Karpas-422 (cell line): Measurements from ENCODE around the gene KLHL34. TPM values are rescaled to one million over a fixed set of nuclear protein-coding genes. Genes with fewer than 3 reads are reported as not detected.

Source experiments
- DNase-seq: peaks from one replicate; pipeline ENCODE4 v3.0.0-alpha.2; 2015
- H2AFZ ChIP-seq: fragments of 200-600 bp; sonication (generic); 2 replicates; pipeline ENCODE4 v1.6.1; 2014; ENCODE audit warnings: antibody characterized with exemption, low read length, mixed read lengths
- H3K27ac ChIP-seq: fragments of 200-600 bp; sonication (generic); 2 replicates; pipeline ENCODE4 v1.5.1; 2014; ENCODE audit warnings: mild to moderate bottlenecking, low read length, moderate library complexity
- H3K27me3 ChIP-seq: fragments of 200-600 bp; sonication (generic); 2 replicates; pipeline ENCODE4 v1.6.1; 2014; ENCODE audit warnings: low read length, mixed read lengths
- H3K36me3 ChIP-seq: fragments of 200-600 bp; sonication (generic); 2 replicates; pipeline ENCODE4 v1.6.1; 2014; ENCODE audit warnings: low read length, mixed read lengths; ENCODE audit not compliant: insufficient read depth
- H3K4me1 ChIP-seq: fragments of 200-600 bp; sonication (generic); 2 replicates; pipeline ENCODE4 v1.6.1; 2014; ENCODE audit warnings: mild to moderate bottlenecking, low read length, mixed read lengths
- H3K4me2 ChIP-seq: fragments of 200-600 bp; sonication (generic); 2 replicates; pipeline ENCODE4 v1.6.1; 2014; ENCODE audit warnings: low read length, low read depth, mild to moderate bottlenecking; ENCODE audit not compliant: poor library complexity, severe bottlenecking
- H3K4me3 ChIP-seq: fragments of 200-600 bp; sonication (generic); 2 replicates; pipeline ENCODE4 v1.5.1; 2014; ENCODE audit warnings: mild to moderate bottlenecking, antibody characterized with exemption, low read length, mixed read lengths
- H3K79me2 ChIP-seq: fragments of 200-600 bp; sonication (generic); 2 replicates; pipeline ENCODE4 v1.6.1; 2014; ENCODE audit warnings: mild to moderate bottlenecking, low read length, mixed read lengths
- H3K9ac ChIP-seq: fragments of 200-600 bp; sonication (generic); 2 replicates; pipeline ENCODE4 v1.6.0; 2014; ENCODE audit warnings: low read length
- H3K9me2 ChIP-seq: fragments of 200-600 bp; sonication (generic), shearing (Covaris generic); replicated peaks from 2 replicates; pipeline ENCODE4 v1.6.0; 2014; ENCODE audit warnings: mild to moderate bottlenecking, low read length, moderate library complexity; ENCODE audit not compliant: insufficient read depth
- H3K9me3 ChIP-seq: fragments of 300-700, 200-600 bp; sonication (generic); 2 replicates; pipeline ENCODE4 v1.6.1; 2014; ENCODE audit warnings: low read length, mixed read lengths
- H4K20me1 ChIP-seq: fragments of 200-600 bp; sonication (generic); 2 replicates; pipeline ENCODE4 v1.6.1; 2014; ENCODE audit warnings: mild to moderate bottlenecking, antibody characterized with exemption, low read length, low read depth; ENCODE audit not compliant: insufficient read depth
- total RNA-seq: library from RNA; depleted of rRNA; stranded (reverse); fragments of >200 nt; shearing (Covaris generic); gene quantifications from 2 replicates; pipeline ENCODE4 v1.2.3, GENCODE V29; 2014; ENCODE audit warnings: low replicate concordance; rRNA removed

Gene KLHL34
- not detected in 2 replicates for total RNA-seq

GRCh38 chrX:21658152-21658737 lies at the start of gene KLHL34:
Gene KLHL34, minus strand, starts transcription at chrX:21658330. Its CDS starts 542 bp downstream, at chrX:21657788.
- H3K4me3 ChIP-seq = no peak within 1 kb of the TSS

GRCh38 chrX:21705225-21705624 lies 47.1 kb upstream of the KLHL34 start:
- Histone ChIP-seq H3K4me2 (no peak overlapping the region), H3K9ac (no peak overlapping the region), H3K27ac (no peak overlapping the region), H3K27me3 (no peaks in the 10 kb centered on the region), H4K20me1 (no peaks in the 10 kb centered on the region), H3K36me3 (no peaks in the 10 kb centered on the region), H2AFZ (no peak overlapping the region), H3K4me1 (no peaks in the 10 kb centered on the region), H3K4me3 (no peak overlapping the region), H3K9me2 (no peaks in the 10 kb centered on the region), H3K9me3 (peaks cover 2% of the 10 kb centered on the region; the same call in 1 of the 2 replicates), H3K79me2 (no peaks in the 10 kb centered on the region)
- DNase-seq = no peak

More at GRCh38 chrX:21658152-21658737, at the start of gene KLHL34:
- Histone ChIP-seq H3K79me2 (no peaks in the 10 kb centered on the region), H3K36me3 (no peaks in the 10 kb centered on the region), H4K20me1 (no peaks in the 10 kb centered on the region), H2AFZ (no peak within 1 kb of the TSS), H3K27ac (no peak within 1 kb of the TSS), H3K4me2 (no peak within 1 kb of the TSS), H3K9me3 (no peaks in the 10 kb centered on the region; the same call in 1 of the 2 replicates), H3K4me1 (no peaks in the 10 kb centered on the region), H3K27me3 (no peaks in the 10 kb centered on the region), H3K9me2 (no peaks in the 10 kb centered on the region), H3K9ac (no peak within 1 kb of the TSS)
- no peak for DNase-seq

- DNase-seq = no peak
- Histone ChIP-seq H3K9ac (no peak overlapping the region), H3K79me2 (no peaks in the 10 kb centered on the region), H3K27ac (no peak overlapping the region), H3K4me2 (no peak overlapping the region), H3K9me2 (no peaks in the 10 kb centered on the region), H4K20me1 (no peaks in the 10 kb centered on the region), H3K36me3 (no peaks in the 10 kb centered on the region), H3K4me3 (no peak overlapping the region), H3K27me3 (no peaks in the 10 kb centered on the region), H3K4me1 (no peaks in the 10 kb centered on the region), H3K9me3 (no peaks in the 10 kb centered on the region; the same call in 1 of the 2 replicates), H2AFZ (no peak overlapping the region)
These were observed 44.6 kb upstream of the KLHL34 start for GRCh38 chrX:21702725-21703124.

- H4K20me1 ChIP-seq = no peaks in the 10 kb centered on the region
- no peak overlapping the region for H2AFZ ChIP-seq
- H3K27me3 ChIP-seq = no peaks in the 10 kb centered on the region
- H3K4me1 ChIP-seq = no peaks in the 10 kb centered on the region
- H3K4me3 ChIP-seq = no peak overlapping the region
- no peak overlapping the region for H3K9ac ChIP-seq
- no peaks in the 10 kb centered on the region for H3K36me3 ChIP-seq
- H3K4me2 ChIP-seq = no peak overlapping the region
- H3K79me2 ChIP-seq = no peaks in the 10 kb centered on the region
- no peak overlapping the region for H3K27ac ChIP-seq
- H3K9me2 ChIP-seq = no peaks in the 10 kb centered on the region
- no peaks in the 10 kb centered on the region; the same call in 1 of the 2 replicates for H3K9me3 ChIP-seq
- no peak for DNase-seq
These were observed 42.8 kb upstream of the KLHL34 start for GRCh38 chrX:21700967-21701366.

- Histone ChIP-seq H3K9me3 (no peaks in the 10 kb centered on the region; the same call in 1 of the 2 replicates), H4K20me1 (no peaks in the 10 kb centered on the region), H3K27ac (no peak overlapping the region), H3K4me1 (no peaks in the 10 kb centered on the region), H3K9me2 (no peaks in the 10 kb centered on the region), H3K36me3 (no peaks in the 10 kb centered on the region), H3K4me3 (no peak overlapping the region), H3K27me3 (no peaks in the 10 kb centered on the region), H2AFZ (no peak overlapping the region), H3K4me2 (no peak overlapping the region), H3K79me2 (no peaks in the 10 kb centered on the region), H3K9ac (no peak overlapping the region)
- DNase-seq = no peak
These were observed 42.1 kb upstream of the KLHL34 start for GRCh38 chrX:21700275-21700674.

GRCh38 chrX:21699136-21699535 lies 41.0 kb upstream of the KLHL34 start:
- H4K20me1 ChIP-seq = no peaks in the 10 kb centered on the region
- no peak overlapping the region for H2AFZ ChIP-seq
- H3K9me3 ChIP-seq = no peaks in the 10 kb centered on the region; the same call in 1 of the 2 replicates
- H3K27me3 ChIP-seq = no peaks in the 10 kb centered on the region
- H3K36me3 ChIP-seq = no peaks in the 10 kb centered on the region
- no peak overlapping the region for H3K4me2 ChIP-seq
- no peaks in the 10 kb centered on the region for H3K4me1 ChIP-seq
- DNase-seq = no peak
- H3K27ac ChIP-seq = no peak overlapping the region
- H3K4me3 ChIP-seq = no peak overlapping the region
- H3K9me2 ChIP-seq = no peaks in the 10 kb centered on the region
- no peak overlapping the region for H3K9ac ChIP-seq
- no peaks in the 10 kb centered on the region for H3K79me2 ChIP-seq

GRCh38 chrX:21698272-21698671 lies 40.1 kb upstream of the KLHL34 start:
- H3K27me3 ChIP-seq = no peaks in the 10 kb centered on the region
- no peak overlapping the region for H3K4me2 ChIP-seq
- DNase-seq = no peak
- no peak overlapping the region for H3K4me3 ChIP-seq
- no peak overlapping the region for H2AFZ ChIP-seq
- H3K9me2 ChIP-seq = no peaks in the 10 kb centered on the region
- no peaks in the 10 kb centered on the region for H3K4me1 ChIP-seq
- H3K9me3 ChIP-seq = no peaks in the 10 kb centered on the region; the same call in 1 of the 2 replicates
- H3K36me3 ChIP-seq = no peaks in the 10 kb centered on the region
- no peaks in the 10 kb centered on the region for H4K20me1 ChIP-seq
- H3K9ac ChIP-seq = no peak overlapping the region
- H3K79me2 ChIP-seq = no peaks in the 10 kb centered on the region
- H3K27ac ChIP-seq = no peak overlapping the region

GRCh38 chrX:21691512-21692018 lies 33.4 kb upstream of the KLHL34 start:
- no peak overlapping the region for H3K27ac ChIP-seq

More at GRCh38 chrX:21691512-21692018, 33.4 kb upstream of the KLHL34 start:
- Histone ChIP-seq H3K9ac (no peak overlapping the region), H3K36me3 (no peaks in the 10 kb centered on the region), H3K9me3 (no peaks in the 10 kb centered on the region), H3K9me2 (no peaks in the 10 kb centered on the region), H3K4me1 (no peaks in the 10 kb centered on the region), H2AFZ (no peak overlapping the region), H4K20me1 (no peaks in the 10 kb centered on the region), H3K27me3 (no peaks in the 10 kb centered on the region), H3K79me2 (no peaks in the 10 kb centered on the region), H3K4me2 (no peak overlapping the region), H3K4me3 (no peak overlapping the region)
- DNase-seq = no peak
